ENCODE measurements around the gene TCF21.
"Not testable (repeated sequence)": the region's sequence is repeated elsewhere in the genome, so short reads cannot be mapped to it uniquely, and the experiment has no call there.

Gene TCF21

GRCh38 chr6:133888929-133889556 lies at the start of gene TCF21:
Gene TCF21, plus strand, starts transcription at chr6:133889113. Its CDS starts 285 bp downstream, at chr6:133889398.
- DNase-seq (ENCODE audit: low read depth): peak; percentile 43

GRCh38 chr6:133841176-133841575 lies 47.7 kb upstream of the TCF21 start:
- no peak for DNase-seq (ENCODE audit: low read depth)

GRCh38 chr6:133843098-133843497 lies 45.8 kb upstream of the TCF21 start:
- no peak for DNase-seq (ENCODE audit: low read depth)

GRCh38 chr6:133844709-133845108 lies 44.2 kb upstream of the TCF21 start:
- no peak for DNase-seq (ENCODE audit: low read depth)

GRCh38 chr6:133854041-133854363 lies 34.9 kb upstream of the TCF21 start:
- no peak for DNase-seq (ENCODE audit: low read depth)

GRCh38 chr6:133854364-133855275 lies 34.3 kb upstream of the TCF21 start:
- DNase-seq (ENCODE audit: low read depth): no peak

GRCh38 chr6:133855276-133855990 lies 33.5 kb upstream of the TCF21 start:
- peak; percentile 9 for DNase-seq (ENCODE audit: low read depth)

GRCh38 chr6:133855991-133856370 lies 32.9 kb upstream of the TCF21 start:
- DNase-seq (ENCODE audit: low read depth): no peak

GRCh38 chr6:133856911-133857310 lies 32.0 kb upstream of the TCF21 start:
- DNase-seq (ENCODE audit: low read depth): no peak

GRCh38 chr6:133857696-133858095 lies 31.2 kb upstream of the TCF21 start:
- no peak for DNase-seq (ENCODE audit: low read depth)

GRCh38 chr6:133861337-133861736 lies 27.6 kb upstream of the TCF21 start:
- DNase-seq (ENCODE audit: low read depth): not testable (repeated sequence)

GRCh38 chr6:133863228-133863627 lies 25.7 kb upstream of the TCF21 start:
- DNase-seq (ENCODE audit: low read depth): no peak

GRCh38 chr6:133865680-133866079 lies 23.2 kb upstream of the TCF21 start:
- DNase-seq (ENCODE audit: low read depth): no peak

- DNase-seq (ENCODE audit: low read depth): no peak
These were observed 17.8 kb upstream of the TCF21 start for GRCh38 chr6:133871131-133871530.

GRCh38 chr6:133873538-133873937 lies 15.4 kb upstream of the TCF21 start:
- DNase-seq (ENCODE audit: low read depth): no peak

- no peak for DNase-seq (ENCODE audit: low read depth)
These were observed 11.8 kb upstream of the TCF21 start for GRCh38 chr6:133877116-133877515.

- DNase-seq (ENCODE audit: low read depth): no peak
These were observed 8.9 kb upstream of the TCF21 start for GRCh38 chr6:133880006-133880405.

- DNase-seq (ENCODE audit: low read depth): no peak
These were observed 8.0 kb upstream of the TCF21 start for GRCh38 chr6:133880896-133881295.

GRCh38 chr6:133886104-133886775 lies 2.7 kb upstream of the TCF21 start:
- no peak for DNase-seq (ENCODE audit: low read depth)

- DNase-seq (ENCODE audit: low read depth): no peak
These were observed 1.6 kb upstream of the TCF21 start for GRCh38 chr6:133887156-133887879.

- no peak for DNase-seq (ENCODE audit: low read depth)
These were observed 1.1 kb upstream of the TCF21 start for GRCh38 chr6:133887880-133888230.

Data from EH (cell line).